IMR-90 (cell line): ENCODE data around the gene S100Z. TPM values are rescaled to one million over a fixed set of nuclear protein-coding genes. Genes with fewer than 3 reads are reported as not detected.

Source experiments
- ATAC-seq: fragments of 200-7000 bp; cut with Tn5 transposase; 2 replicates; pipeline ENCODE4 v1.9.1; 2020; ENCODE audit warnings: low read depth, mild to moderate bottlenecking, moderate library complexity
- BruUV-seq: library from RNA; stranded (reverse); fragments of 400-500 nt; replicated peaks from 2 replicates; lab custom pipeline; 2021; lab: Mats Ljungman, UMichigan
- CTCF ChIA-PET: fragments of 300-600 bp; formaldehyde crosslinking; extraction: SDS; loops from one replicate; lab custom pipeline; 2021; ENCODE audit warnings: antibody characterized with exemption; lab: Yijun Ruan, JAX
- POLR2A ChIA-PET: fragments of 300-600 bp; sonication (Branson Sonifier 250); formaldehyde crosslinking; loops from one replicate; lab custom pipeline; 2022; ENCODE audit warnings: antibody characterized with exemption; ENCODE audit not compliant: unreplicated experiment; lab: Charles Lee
- DNase-seq: peaks from one replicate; pipeline ENCODE4 v3.0.0; 2013
- H2AFZ ChIP-seq: replicated peaks from 2 replicates; pipeline ENCODE3; 2013; ENCODE audit warnings: low read length, mild to moderate bottlenecking; ENCODE audit not compliant: poor library complexity
- H2AK5ac ChIP-seq: 2 replicates; pipeline ENCODE4 v1.6.1; 2013; ENCODE audit warnings: low read depth, low read length, inconsistent platforms
- H2AK9ac ChIP-seq: replicated peaks from 2 replicates; pipeline ENCODE3; 2013; ENCODE audit warnings: mild to moderate bottlenecking, low read depth, low read length, moderate library complexity; ENCODE audit not compliant: poor library complexity
- H2BK120ac ChIP-seq: 2 replicates; pipeline ENCODE4 v1.6.1; 2013; ENCODE audit warnings: low read depth, low read length, inconsistent platforms
- H2BK15ac ChIP-seq: 3 replicates; pipeline ENCODE4 v1.6.1; 2013; ENCODE audit warnings: low read depth, low read length, inconsistent platforms
- H2BK20ac ChIP-seq: 2 replicates; pipeline ENCODE4 v1.6.1; 2013; ENCODE audit warnings: low read depth, mild to moderate bottlenecking, inconsistent platforms, low read length, moderate library complexity
- H2BK5ac ChIP-seq: 2 replicates; pipeline ENCODE4 v1.6.1; 2013; ENCODE audit warnings: mild to moderate bottlenecking, low read depth, low read length, inconsistent platforms; ENCODE audit not compliant: poor library complexity, severe bottlenecking
- H3K14ac ChIP-seq: replicated peaks from 2 replicates; pipeline ENCODE4 v1.6.1; 2013; ENCODE audit warnings: low read depth, low read length, inconsistent platforms
- H3K18ac ChIP-seq: 2 replicates; pipeline ENCODE4 v1.6.1; 2013; ENCODE audit warnings: low read depth, low read length, control low read depth
- H3K23ac ChIP-seq: 2 replicates; pipeline ENCODE4 v1.6.1; 2013; ENCODE audit warnings: low read depth, low read length, inconsistent platforms
- H3K27ac ChIP-seq: 2 replicates; pipeline ENCODE4 v1.5.1; 2013; ENCODE audit warnings: mild to moderate bottlenecking, control low read depth, low read length; ENCODE audit not compliant: insufficient read depth
- H3K27me3 ChIP-seq: 2 replicates; pipeline ENCODE4 v1.6.1; 2013; ENCODE audit warnings: low read length; ENCODE audit not compliant: control insufficient read depth, insufficient read depth
- H3K36me3 ChIP-seq: 2 replicates; pipeline ENCODE4 v1.6.1; 2013; ENCODE audit warnings: low read length, mixed read lengths; ENCODE audit not compliant: control insufficient read depth, insufficient read depth
- H3K4ac ChIP-seq: 2 replicates; pipeline ENCODE4 v1.6.1; 2013; ENCODE audit warnings: low read depth, low read length, inconsistent platforms
- H3K4me1 ChIP-seq: 2 replicates; pipeline ENCODE4 v1.6.1; 2013; ENCODE audit warnings: low read length, mixed read lengths; ENCODE audit not compliant: control insufficient read depth, insufficient read depth
- H3K4me2 ChIP-seq: 2 replicates; pipeline ENCODE4 v1.6.1; 2013; ENCODE audit warnings: low read depth, mild to moderate bottlenecking, control low read depth, low read length, moderate library complexity
- H3K4me3 ChIP-seq: 2 replicates; pipeline ENCODE4 v1.5.1; 2013; ENCODE audit warnings: low read depth, mild to moderate bottlenecking, control low read depth, low read length, moderate library complexity; ENCODE audit not compliant: insufficient read depth
- H3K56ac ChIP-seq: 2 replicates; pipeline ENCODE4 v1.6.1; 2013; ENCODE audit warnings: low read length, inconsistent platforms; ENCODE audit not compliant: insufficient read depth; ENCODE audit errors: extremely low read depth
- H3K79me1 ChIP-seq, 2 experiments: 2 replicates each; pipeline ENCODE4 v1.6.1; 2013; ENCODE audit warnings: low read length in 2 of 2, inconsistent platforms in 1 of 2, low read depth in 1 of 2
- H3K9ac ChIP-seq: 2 replicates; pipeline ENCODE4 v1.6.1; 2013; ENCODE audit warnings: low read depth, low read length, control low read depth
- H3K9me1 ChIP-seq: 2 replicates; pipeline ENCODE4 v1.6.1; 2013; ENCODE audit warnings: low read length, inconsistent platforms; ENCODE audit not compliant: insufficient read depth
- H3K9me3 ChIP-seq: 2 replicates; pipeline ENCODE4 v1.6.1; 2013; ENCODE audit warnings: low read length; ENCODE audit not compliant: control insufficient read depth, insufficient read depth
- H4K20me1 ChIP-seq: 2 replicates; pipeline ENCODE4 v1.6.1; 2013; ENCODE audit warnings: low read length, inconsistent platforms; ENCODE audit not compliant: insufficient read depth
- H4K5ac ChIP-seq: 2 replicates; pipeline ENCODE4 v1.6.1; 2013; ENCODE audit warnings: mild to moderate bottlenecking, low read depth, low read length, control low read depth
- H4K8ac ChIP-seq, 2 experiments: 2 replicates each; pipeline ENCODE4 v1.6.1; 2013; ENCODE audit warnings: low read depth in 2 of 2, low read length in 2 of 2, control low read depth in 1 of 2, inconsistent platforms in 1 of 2
- H4K91ac ChIP-seq: 2 replicates; pipeline ENCODE4 v1.6.1; 2013; ENCODE audit warnings: low read depth, low read length, inconsistent platforms; ENCODE audit not compliant: insufficient read depth
- CEBPB ChIP-seq: IDR thresholded peaks from 2 replicates; pipeline ENCODE4 v1.6.1; 2012; ENCODE audit warnings: low read depth, low read length, improper control_type of control experiment
- CHD1 ChIP-seq: IDR thresholded peaks from 2 replicates; pipeline ENCODE4 v1.6.1; 2012; ENCODE audit warnings: low read depth, low read length, improper control_type of control experiment
- CTCF ChIP-seq: conservative IDR thresholded peaks from 2 replicates; pipeline ENCODE4 v1.5.1; 2012; ENCODE audit warnings: mild to moderate bottlenecking, low read depth, low read length, improper control_type of control experiment
- FOS ChIP-seq: fragments of 150-350 bp; IDR thresholded peaks from 2 replicates; pipeline ENCODE4 v1.6.1; 2016; ENCODE audit warnings: low read depth, low read length
- MAFK ChIP-seq: IDR thresholded peaks from 2 replicates; pipeline ENCODE4 v1.6.1; 2012; ENCODE audit warnings: low read depth, low read length, improper control_type of control experiment
- MAZ ChIP-seq: IDR thresholded peaks from 2 replicates; pipeline ENCODE4 v1.6.1; 2012; ENCODE audit warnings: low read depth, mild to moderate bottlenecking, low read length, improper control_type of control experiment, moderate library complexity, borderline replicate concordance
- MXI1 ChIP-seq: IDR thresholded peaks from 2 replicates; pipeline ENCODE4 v1.6.1; 2012; ENCODE audit warnings: low read depth, mild to moderate bottlenecking, low read length, moderate library complexity, borderline replicate concordance
- NFE2L2 ChIP-seq: fragments of 150-350 bp; IDR thresholded peaks from 2 replicates; pipeline ENCODE4 v1.6.1; 2016; ENCODE audit warnings: low read depth, mild to moderate bottlenecking, low read length
- POLR2A ChIP-seq: IDR thresholded peaks from 2 replicates; pipeline ENCODE4 v1.6.1; 2012; ENCODE audit warnings: mild to moderate bottlenecking, low read depth, low read length
- RAD21 ChIP-seq: IDR thresholded peaks from 2 replicates; pipeline ENCODE4 v1.6.1; 2012; ENCODE audit warnings: low read length, improper control_type of control experiment
- RCOR1 ChIP-seq: IDR thresholded peaks from 2 replicates; pipeline ENCODE4 v1.6.1; 2012; ENCODE audit warnings: mild to moderate bottlenecking, low read length, improper control_type of control experiment; ENCODE audit not compliant: insufficient replicate concordance
- RFX5 ChIP-seq: IDR thresholded peaks from 2 replicates; pipeline ENCODE4 v1.8.0; 2012; ENCODE audit warnings: low read depth, mild to moderate bottlenecking, low read length, moderate library complexity
- SMC3 ChIP-seq: fragments of 150-350 bp; IDR thresholded peaks from 2 replicates; pipeline ENCODE4 v1.6.1; 2016; ENCODE audit warnings: low read depth, mild to moderate bottlenecking, antibody characterized with exemption, low read length, moderate library complexity
- dilution Hi-C: fragments of 300-500 bp; cut with HindIII; formaldehyde crosslinking; loops from one replicate; pipeline ENCODE4 v1.14.3; 2018; ENCODE audit warnings: low sequenced_read_pairs; ENCODE audit not compliant: unreplicated experiment
- in situ Hi-C: fragments of 300-500 bp; cut with MboI; formaldehyde crosslinking; loops from 3 replicates; pipeline ENCODE4 v1.14.3; 2019; ENCODE audit warnings: low sequenced_read_pairs, inconsistent platforms, mixed read lengths
- intact Hi-C: fragments of 100-400 bp; cut with micrococcal nuclease; formaldehyde crosslinking; loops from 2 replicates; pipeline ENCODE4 v1.10.0; 2022
- polyA plus RNA-seq, 3 experiments: library from polyadenylated mRNA; depleted of rRNA; stranded (reverse); fragments of >200 nt; gene quantifications; 2 replicates each; pipeline ENCODE4 v1.2.3, GENCODE V29; 2012; ENCODE audit warnings: low replicate concordance in 1 of 3
- total RNA-seq: library from RNA; depleted of rRNA; stranded (reverse); fragments of >200 nt; gene quantifications from 2 replicates; pipeline ENCODE4 v1.2.3, GENCODE V29; 2012
- TF ChIP-seq, protein P1 (sequence below): fragments of 150-350 bp; IDR thresholded peaks from 2 replicates; pipeline ENCODE4 v1.6.1; 2017; ENCODE audit warnings: mild to moderate bottlenecking, antibody characterized with exemption, low read length, low read depth
- TF ChIP-seq, protein P2 (sequence below): fragments of 150-350 bp; IDR thresholded peaks from 2 replicates; pipeline ENCODE4 v1.6.1; 2016; ENCODE audit warnings: low read depth, mild to moderate bottlenecking, low read length, moderate library complexity, borderline replicate concordance

Gene S100Z
- total and polyA plus RNA-seq, 2 of the 4 experiments (the other 2 are of a cell fraction), result not detected

DNA sequence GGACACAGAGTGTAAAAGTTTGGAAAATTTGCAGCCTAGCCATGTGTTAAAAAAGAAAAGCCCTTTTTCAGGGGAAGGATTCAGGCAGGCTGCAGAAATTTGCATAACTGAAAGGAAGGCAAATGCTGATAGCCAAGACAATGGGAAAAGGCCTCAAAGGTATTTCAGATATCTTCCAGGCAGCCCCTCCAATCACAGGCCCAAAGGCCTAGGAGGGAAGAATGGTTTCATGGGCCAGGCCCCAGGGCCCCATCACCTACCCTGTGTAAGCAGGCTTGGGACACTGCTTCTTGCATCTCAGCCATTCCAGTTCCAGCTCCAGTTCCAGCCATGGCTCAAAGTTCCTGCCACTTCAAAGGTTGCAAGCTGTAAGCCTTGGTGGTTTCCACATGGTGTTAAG is 4.8 kb downstream of the S100Z start:
- no peak overlapping the region for H2BK15ac ChIP-seq
- no peak overlapping the region for H2AFZ ChIP-seq
- H3K79me1 ChIP-seq, result no peaks in the 10 kb centered on the region
- dilution Hi-C loops, result no loop called here
- no peak overlapping the region for H3K18ac ChIP-seq
- H3K56ac ChIP-seq, result no peak overlapping the region
- BruUV-seq, result no TSS peak
- no peak overlapping the region for H3K4me2 ChIP-seq
- in situ Hi-C loops, result no loop called here
- DNase-seq (no peak), ATAC-seq (no peak)
- H4K5ac ChIP-seq, result no peak overlapping the region
- H4K8ac ChIP-seq, result no peak overlapping the region
- CTCF ChIA-PET, result interaction anchor here (0.6 kb wide), 1 partner anchor 24 kb away, joined by 11 read pairs; no protein-coding TSS in a partner anchor
- no peak for TF ChIP-seq SMC3
- no peak for TF ChIP-seq MAZ
- no peak for TF ChIP-seq CHD1
- TF ChIP-seq, protein P1, sequence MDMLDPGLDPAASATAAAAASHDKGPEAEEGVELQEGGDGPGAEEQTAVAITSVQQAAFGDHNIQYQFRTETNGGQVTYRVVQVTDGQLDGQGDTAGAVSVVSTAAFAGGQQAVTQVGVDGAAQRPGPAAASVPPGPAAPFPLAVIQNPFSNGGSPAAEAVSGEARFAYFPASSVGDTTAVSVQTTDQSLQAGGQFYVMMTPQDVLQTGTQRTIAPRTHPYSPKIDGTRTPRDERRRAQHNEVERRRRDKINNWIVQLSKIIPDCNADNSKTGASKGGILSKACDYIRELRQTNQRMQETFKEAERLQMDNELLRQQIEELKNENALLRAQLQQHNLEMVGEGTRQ, result no peak
- TF ChIP-seq, protein P2, sequence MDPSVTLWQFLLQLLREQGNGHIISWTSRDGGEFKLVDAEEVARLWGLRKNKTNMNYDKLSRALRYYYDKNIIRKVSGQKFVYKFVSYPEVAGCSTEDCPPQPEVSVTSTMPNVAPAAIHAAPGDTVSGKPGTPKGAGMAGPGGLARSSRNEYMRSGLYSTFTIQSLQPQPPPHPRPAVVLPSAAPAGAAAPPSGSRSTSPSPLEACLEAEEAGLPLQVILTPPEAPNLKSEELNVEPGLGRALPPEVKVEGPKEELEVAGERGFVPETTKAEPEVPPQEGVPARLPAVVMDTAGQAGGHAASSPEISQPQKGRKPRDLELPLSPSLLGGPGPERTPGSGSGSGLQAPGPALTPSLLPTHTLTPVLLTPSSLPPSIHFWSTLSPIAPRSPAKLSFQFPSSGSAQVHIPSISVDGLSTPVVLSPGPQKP, result no peak
- no peak for TF ChIP-seq FOS
- no peak for TF ChIP-seq MXI1
- no peak for TF ChIP-seq CEBPB
- TF ChIP-seq POLR2A, result no peak
- TF ChIP-seq RAD21, result no peak
- TF ChIP-seq RFX5, result no peak
- no peak for TF ChIP-seq MAFK
- TF ChIP-seq RCOR1, result no peak
- TF ChIP-seq CTCF, result no peak
- no peak for TF ChIP-seq NFE2L2
- no peak overlapping the region for H3K4ac ChIP-seq
- H3K23ac ChIP-seq, result no peak overlapping the region
- no peaks in the 10 kb centered on the region for H3K9me3 ChIP-seq
- H3K14ac ChIP-seq, result no peak overlapping the region
- intact Hi-C loops, result no loop called here
- H3K4me3 ChIP-seq, result no peak overlapping the region
- H3K9me1 ChIP-seq, result no peaks in the 10 kb centered on the region; the same call in 1 of the 2 replicates
- POLR2A ChIA-PET, result no interaction called here
- H4K20me1 ChIP-seq, result no peaks in the 10 kb centered on the region
- no peaks in the 10 kb centered on the region for H3K4me1 ChIP-seq
- no peaks in the 10 kb centered on the region for H3K27me3 ChIP-seq
- H2BK20ac ChIP-seq, result no peak overlapping the region
- H3K27ac ChIP-seq, result no peak overlapping the region
- H4K91ac ChIP-seq, result no peak overlapping the region
- H2BK120ac ChIP-seq, result no peak overlapping the region
- H3K36me3 ChIP-seq, result no peaks in the 10 kb centered on the region
- H2AK5ac ChIP-seq, result no peak overlapping the region
- no peak overlapping the region for H2AK9ac ChIP-seq
- no peak overlapping the region for H3K9ac ChIP-seq
- H2BK5ac ChIP-seq, result no peak overlapping the region
